Measurements from ENCODE around the gene EGR1.
"Not testable (repeated sequence)": the region's sequence is repeated elsewhere in the genome, so short reads cannot be mapped to it uniquely, and the experiment has no call there.

The EGR1 gene

GRCh38 chr5:138469540-138470321, 4.5 kb downstream of the EGR1 start:
- DNase-seq (ENCODE audit: low spot score), result peak; percentile 56

- DNase-seq (ENCODE audit: low spot score), result no peak
Measured at GRCh38 chr5:138470322-138471051, 5.2 kb downstream of the EGR1 start.

GRCh38 chr5:138471052-138471361, 5.7 kb downstream of the EGR1 start:
- no peak for DNase-seq (ENCODE audit: low spot score)

- no peak for DNase-seq (ENCODE audit: low spot score)
Measured at GRCh38 chr5:138472353-138472752, 7.1 kb downstream of the EGR1 start.

GRCh38 chr5:138473151-138473550, 7.9 kb downstream of the EGR1 start:
- not testable (repeated sequence) for DNase-seq (ENCODE audit: low spot score)

- no peak for DNase-seq (ENCODE audit: low spot score)
Measured at GRCh38 chr5:138476918-138477317, 11.6 kb downstream of the EGR1 start.

GRCh38 chr5:138482638-138483037, 17.4 kb downstream of the EGR1 start:
- DNase-seq (ENCODE audit: low spot score), result no peak

GRCh38 chr5:138488481-138488945, 23.2 kb downstream of the EGR1 start:
- no peak for DNase-seq (ENCODE audit: low spot score)

- DNase-seq (ENCODE audit: low spot score), result no peak
Measured at GRCh38 chr5:138489683-138490061, 24.4 kb downstream of the EGR1 start.

- DNase-seq (ENCODE audit: low spot score), result no peak
Measured at GRCh38 chr5:138490648-138491283, 25.5 kb downstream of the EGR1 start.

GRCh38 chr5:138491284-138491648, 26.0 kb downstream of the EGR1 start:
- no peak for DNase-seq (ENCODE audit: low spot score)

- DNase-seq (ENCODE audit: low spot score), result peak; percentile 92
Measured at GRCh38 chr5:138491669-138492559, 26.6 kb downstream of the EGR1 start.

- DNase-seq (ENCODE audit: low spot score), result no peak
Measured at GRCh38 chr5:138492560-138493045, 27.3 kb downstream of the EGR1 start.

- DNase-seq (ENCODE audit: low spot score), result no peak
Measured at GRCh38 chr5:138495351-138495750, 30.1 kb downstream of the EGR1 start.

- DNase-seq (ENCODE audit: low spot score), result no peak
Measured at GRCh38 chr5:138498376-138498775, 33.1 kb downstream of the EGR1 start.

- DNase-seq (ENCODE audit: low spot score), result no peak
Measured at GRCh38 chr5:138502121-138502520, 36.8 kb downstream of the EGR1 start.

GRCh38 chr5:138502521-138502920, 37.2 kb downstream of the EGR1 start:
- no peak for DNase-seq (ENCODE audit: low spot score)

- peak; percentile 90 for DNase-seq (ENCODE audit: low spot score)
Measured at GRCh38 chr5:138503487-138504270, 38.4 kb downstream of the EGR1 start.

GRCh38 chr5:138504799-138505198, 39.5 kb downstream of the EGR1 start:
- DNase-seq (ENCODE audit: low spot score), result peak; percentile 35

GRCh38 chr5:138506370-138507306, 41.4 kb downstream of the EGR1 start:
- no peak for DNase-seq (ENCODE audit: low spot score)
